NCI-H128 (cell line): ENCODE measurements around the gene FRMPD2.
"Not testable (repeated sequence)": the region's sequence is repeated elsewhere in the genome, so short reads cannot be mapped to it uniquely, and the experiment has no call there.

ENCODE experiments used
- DNase-seq: peaks from one replicate; lab custom pipeline; 2025; ENCODE audit not compliant: unreplicated experiment; lab: John Stamatoyannopoulos, UW

Gene FRMPD2

DNA sequence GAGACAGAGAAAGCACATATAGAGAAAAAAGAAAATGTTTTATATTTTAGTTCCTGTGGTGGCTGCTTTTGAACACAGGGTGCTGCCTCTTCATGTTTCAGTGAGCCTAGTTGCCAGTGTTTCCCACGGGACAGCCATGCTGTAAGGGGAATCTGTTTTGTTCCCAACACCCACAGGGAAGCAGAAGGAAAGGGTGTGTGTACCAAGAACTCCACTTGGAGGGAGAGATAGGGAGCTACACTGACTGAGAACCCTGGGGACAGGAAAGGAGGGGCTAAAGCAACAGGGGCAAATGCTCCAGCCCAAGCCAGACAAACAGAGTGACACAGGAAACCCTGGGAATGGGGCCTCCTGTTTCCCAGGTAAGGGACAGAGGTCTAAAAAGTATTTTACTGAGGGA, 40.2 kb downstream of the FRMPD2 start:
- no peak for DNase-seq

DNA sequence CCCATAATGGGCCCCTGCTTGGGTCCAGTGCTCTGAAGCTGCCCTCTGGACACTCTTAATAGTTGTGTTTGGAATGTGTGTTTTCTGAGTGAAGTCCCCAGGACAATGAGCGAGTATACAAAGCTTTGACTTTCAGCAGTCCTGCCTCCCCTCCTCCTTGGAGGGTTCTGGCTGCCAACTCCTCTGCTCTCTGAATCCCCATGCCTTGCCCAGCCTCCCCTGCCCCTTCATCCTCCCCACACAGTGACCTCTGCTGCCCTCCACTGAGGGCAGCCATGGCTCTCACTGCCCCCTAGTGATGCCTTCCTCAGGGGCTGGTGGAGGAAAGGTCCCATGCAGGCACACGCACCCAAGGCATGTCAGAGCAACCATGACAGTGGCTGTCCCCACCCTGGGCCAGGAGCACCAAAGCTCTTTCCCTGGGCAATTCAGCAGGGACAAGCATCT, 40.9 kb downstream of the FRMPD2 start:
- no peak for DNase-seq

DNA sequence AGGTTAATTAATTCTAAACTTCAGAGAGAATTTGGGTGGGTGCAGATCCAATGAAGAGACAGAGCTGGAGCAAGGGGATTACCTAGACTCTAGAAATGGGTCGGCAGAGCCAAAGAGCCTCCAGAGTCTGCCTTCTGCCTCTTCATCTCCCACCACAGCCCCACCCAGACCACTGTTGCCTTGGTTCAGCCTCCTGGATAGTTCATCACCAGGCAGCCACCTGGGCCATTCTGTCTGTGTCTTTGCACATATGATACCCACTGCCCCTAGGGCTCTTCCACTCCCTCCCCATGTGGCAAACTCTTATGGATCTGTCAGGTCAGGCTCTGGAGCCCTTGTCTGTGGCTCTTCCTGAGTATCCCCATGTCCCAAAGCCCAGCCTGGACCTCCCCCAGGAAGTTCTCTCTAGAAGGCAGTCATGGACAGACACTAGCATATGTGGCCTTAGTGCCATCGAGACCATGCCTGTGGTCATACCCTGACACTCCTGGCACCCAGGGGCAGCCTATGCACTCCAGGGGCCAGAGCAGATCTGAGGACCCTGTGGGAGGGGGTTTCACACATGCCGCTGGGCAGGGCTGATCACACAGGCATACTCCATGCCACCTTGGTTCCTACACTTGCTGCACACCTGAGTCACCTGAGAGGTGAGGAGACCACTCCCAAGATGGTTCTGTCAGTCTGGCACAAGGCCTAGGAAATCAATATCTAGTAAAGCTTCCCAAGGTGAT, 41.6 kb downstream of the FRMPD2 start:
- DNase-seq = no peak

- DNase-seq = no peak
Observed at GRCh38 chr10:48231699-48232315, 42.7 kb downstream of the FRMPD2 start.

GRCh38 chr10:48231178-48231577, 43.3 kb downstream of the FRMPD2 start:
- DNase-seq = no peak

DNA sequence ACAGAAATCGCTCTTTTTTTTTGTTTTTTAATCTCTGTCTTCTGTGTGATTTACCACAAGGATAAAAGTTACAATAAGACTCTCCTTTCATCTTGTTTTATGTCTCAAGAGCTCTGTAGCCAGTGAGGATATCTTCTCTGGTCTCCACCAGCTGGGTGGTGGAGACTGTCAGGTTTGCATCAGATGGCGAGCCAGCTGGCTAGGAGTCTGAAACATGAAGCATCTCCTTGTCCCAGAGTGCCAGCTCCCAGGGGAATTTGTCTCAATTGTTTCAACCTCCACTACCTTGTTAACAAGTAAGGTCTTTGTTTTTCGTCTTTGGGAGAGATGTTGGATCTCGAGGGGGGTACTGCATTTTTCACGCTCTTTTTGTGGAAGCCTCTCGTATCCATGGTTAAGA, 47.3 kb downstream of the FRMPD2 start:
- DNase-seq = no peak

GRCh38 chr10:48224979-48225560, 49.4 kb downstream of the FRMPD2 start:
- no peak for DNase-seq

GRCh38 chr10:48224296-48224695, 50.2 kb downstream of the FRMPD2 start:
- no peak for DNase-seq

DNA sequence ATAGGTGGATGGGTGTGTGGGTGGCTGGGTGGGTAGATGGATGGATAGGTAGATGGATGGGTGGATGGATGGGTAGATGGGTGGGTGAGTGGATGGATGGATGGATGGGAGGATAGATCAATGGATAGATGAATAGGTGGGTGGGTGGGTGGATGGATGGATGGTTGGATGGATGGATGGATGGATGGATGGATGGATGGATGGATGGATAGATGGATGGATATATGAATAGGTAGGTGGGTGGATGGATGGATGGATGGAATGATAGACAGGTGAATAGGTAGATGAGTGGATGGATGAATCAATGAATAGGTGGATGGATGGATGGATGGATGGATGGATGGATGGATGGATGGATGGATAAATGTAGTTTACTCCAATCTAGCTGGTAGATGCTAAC, 52.7 kb downstream of the FRMPD2 start:
- DNase-seq = no peak

DNA sequence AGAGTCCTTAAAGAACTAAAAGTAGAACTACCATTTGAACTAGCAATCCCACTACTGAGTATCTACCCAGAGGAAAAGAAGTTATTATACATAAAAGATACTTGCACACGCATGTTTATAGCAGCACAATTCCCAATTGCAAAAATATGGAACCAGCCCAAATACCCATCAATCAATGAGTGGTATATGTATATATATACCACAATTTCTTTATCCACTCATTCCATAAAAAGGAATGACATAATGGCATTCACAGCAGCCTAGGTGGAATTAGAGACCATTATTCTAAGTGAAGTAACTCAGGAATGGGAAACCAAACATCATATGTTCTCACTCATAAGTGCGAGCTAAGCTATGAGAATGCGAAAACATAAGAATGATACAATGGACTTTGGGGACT, 53.5 kb downstream of the FRMPD2 start:
- not testable (repeated sequence) for DNase-seq

- no peak for DNase-seq
Observed at GRCh38 chr10:48219194-48219593, 55.3 kb downstream of the FRMPD2 start.

GRCh38 chr10:48216744-48217143, 57.8 kb downstream of the FRMPD2 start:
- no peak for DNase-seq

GRCh38 chr10:48216204-48216505, 58.3 kb downstream of the FRMPD2 start:
- DNase-seq = no peak

GRCh38 chr10:48215486-48216203, 58.9 kb downstream of the FRMPD2 start:
- no peak for DNase-seq

DNA sequence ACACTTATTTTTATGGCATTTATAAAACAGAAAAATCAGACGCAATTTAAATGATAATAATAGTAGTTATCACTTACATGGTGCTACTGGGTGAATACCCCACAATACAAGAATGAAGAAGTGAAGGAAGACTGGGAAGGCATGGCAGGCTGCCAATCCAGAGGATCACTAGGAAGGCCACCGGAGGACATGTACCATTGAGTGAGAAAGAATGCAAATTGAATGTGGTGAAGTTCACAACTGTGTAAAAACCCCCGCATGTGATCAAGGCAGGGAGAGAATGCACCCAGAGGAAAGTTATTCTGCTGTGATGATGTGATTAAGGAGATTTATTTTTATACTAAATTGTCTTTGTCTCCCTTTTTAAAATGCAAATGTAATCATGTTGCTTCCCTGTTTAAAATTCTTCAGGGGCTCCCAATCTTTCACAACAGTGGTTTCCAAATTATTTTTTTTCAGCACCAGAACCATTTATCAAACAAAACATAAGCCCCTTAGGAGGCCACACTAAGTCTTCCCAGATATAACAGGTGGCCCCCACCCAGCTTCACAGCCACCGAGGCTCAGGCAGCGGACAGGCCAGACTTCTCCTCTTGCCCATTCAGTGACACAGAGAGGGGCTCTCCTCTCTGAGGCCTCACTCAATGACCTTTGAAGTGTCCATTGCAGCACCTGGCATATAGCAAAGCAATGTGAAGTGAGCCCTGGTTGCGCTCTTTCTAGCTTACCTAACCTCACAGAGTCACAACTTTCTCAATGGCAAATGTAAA, 59.6 kb downstream of the FRMPD2 start:
- no peak for DNase-seq

DNA sequence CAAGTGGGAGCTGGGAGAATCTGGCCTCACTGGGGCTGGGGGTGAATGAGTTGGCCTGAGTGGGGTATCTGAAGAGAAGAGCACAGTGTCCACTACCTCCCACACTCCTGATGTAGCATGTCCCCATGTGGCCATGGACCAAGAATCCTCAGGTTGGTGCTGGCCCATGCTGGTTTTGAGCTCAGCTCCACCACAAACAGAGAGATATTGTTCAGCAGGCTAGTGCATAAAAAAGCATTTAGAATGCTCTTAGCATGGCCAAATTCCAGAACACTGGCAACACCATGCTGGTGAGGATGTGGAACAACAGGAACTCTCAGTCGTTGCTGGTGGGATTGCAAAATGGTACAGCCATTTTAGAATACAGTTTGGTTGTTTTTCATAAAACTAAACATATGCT, 61.4 kb downstream of the FRMPD2 start:
- no peak for DNase-seq

DNA sequence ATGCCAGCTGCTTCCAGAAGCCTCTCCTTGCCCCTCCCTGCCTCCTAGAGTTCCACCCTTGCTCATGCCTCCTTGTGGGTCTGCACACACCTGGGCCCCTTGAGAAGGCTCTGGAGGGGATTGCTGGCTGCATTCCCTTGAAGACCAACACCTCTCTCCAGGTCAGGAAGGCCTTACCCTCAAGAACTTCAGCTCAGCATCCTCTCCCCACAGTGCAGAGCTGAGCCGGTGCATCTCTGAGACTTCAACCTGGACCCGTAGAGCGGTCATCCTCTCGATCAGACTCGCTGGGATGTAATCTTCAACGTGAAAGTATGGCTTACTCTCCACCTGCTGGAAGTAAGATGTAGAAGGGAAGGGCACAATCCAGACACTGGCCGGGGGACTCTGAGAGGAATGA, 62.7 kb downstream of the FRMPD2 start:
- no peak for DNase-seq

GRCh38 chr10:48210966-48211365, 63.5 kb downstream of the FRMPD2 start:
- DNase-seq = no peak

- no peak for DNase-seq
Observed at GRCh38 chr10:48210391-48210790, 64.1 kb downstream of the FRMPD2 start.

DNA sequence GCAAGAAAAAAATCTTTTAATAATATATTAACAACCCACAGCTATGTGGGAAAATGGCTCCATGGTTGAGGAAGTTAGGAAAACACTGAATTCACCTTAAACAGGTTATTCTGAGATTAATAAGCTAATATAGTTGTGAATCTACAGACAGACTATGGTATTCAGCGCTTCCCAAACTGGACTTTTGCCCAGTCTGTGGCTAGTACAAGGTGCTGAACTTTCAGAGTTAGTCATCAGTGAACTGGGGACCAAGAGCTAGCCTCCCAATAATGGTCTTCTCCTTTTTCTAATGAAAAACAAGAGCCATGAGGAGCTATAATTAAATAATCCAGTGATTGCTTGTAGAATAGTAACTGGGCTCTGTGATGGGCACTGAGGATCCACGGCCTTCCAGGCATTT, 65.3 kb downstream of the FRMPD2 start:
- no peak for DNase-seq

DNA sequence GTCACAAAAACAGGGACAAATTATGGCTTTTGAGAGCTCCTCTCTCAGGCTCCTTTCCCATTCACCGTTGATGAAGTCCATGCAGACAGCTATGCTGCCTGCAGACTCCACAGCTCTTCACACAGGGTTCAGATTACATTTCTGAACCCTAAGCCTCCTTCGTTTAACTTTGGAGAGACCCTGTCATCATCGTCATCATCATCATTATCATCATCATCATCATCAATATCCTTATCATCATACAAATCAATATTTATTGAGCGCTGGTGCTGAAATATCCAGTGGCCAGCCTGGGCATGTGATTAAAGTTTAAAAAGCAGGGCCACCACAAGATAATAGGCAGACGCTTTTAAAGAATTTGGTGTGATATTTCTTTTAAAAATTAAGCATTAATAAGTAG, 66.6 kb downstream of the FRMPD2 start:
- no peak for DNase-seq
